GM06990 (cell line): ENCODE data around the gene MNX1.

Source experiments
- DNase-seq: peaks from one replicate; pipeline ENCODE4 v3.0.0-alpha.2; 2011; ENCODE audit not compliant: insufficient read length; ENCODE audit errors: extremely low read depth
- H3K27me3 ChIP-seq: replicated peaks from 2 replicates; pipeline ENCODE4 v1.6.0; 2011; ENCODE audit warnings: low read length; ENCODE audit not compliant: control insufficient read depth, insufficient read depth
- H3K36me3 ChIP-seq: 2 replicates; pipeline ENCODE4 v1.5.1; 2011; ENCODE audit warnings: low read length; ENCODE audit not compliant: control insufficient read depth, insufficient read depth
- H3K4me3 ChIP-seq: replicated peaks from 2 replicates; pipeline ENCODE4 v1.5.1; 2011; ENCODE audit warnings: low read depth, mild to moderate bottlenecking, control low read depth, low read length
- TF ChIP-seq, protein P1 (sequence below): IDR thresholded peaks from 2 replicates; pipeline ENCODE4 v1.5.1; 2011; ENCODE audit warnings: low read length, control low read depth, mild to moderate bottlenecking, inconsistent platforms; ENCODE audit not compliant: insufficient read depth, poor library complexity, severe bottlenecking

Gene MNX1

DNA sequence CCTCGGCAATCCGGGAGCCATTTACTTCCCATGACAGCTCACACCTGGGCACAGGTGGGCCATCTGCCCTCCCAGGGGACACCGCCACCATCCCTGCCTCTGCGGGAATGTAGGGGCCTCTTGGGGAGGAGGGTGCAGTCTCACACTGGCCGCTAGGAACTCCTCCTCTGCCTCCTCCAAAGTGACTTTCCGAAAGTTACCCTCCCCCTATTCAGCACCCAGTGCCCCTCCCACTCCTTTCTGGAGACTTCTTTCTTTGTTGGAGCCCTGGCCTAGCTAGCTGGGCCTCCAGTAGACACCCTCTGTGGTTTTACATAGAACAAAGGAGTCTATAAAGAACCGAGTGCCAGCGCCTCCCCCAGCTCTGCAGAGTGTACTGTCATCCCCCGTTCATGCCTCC lies 45.8 kb upstream of the MNX1 start:
- TF ChIP-seq, protein P1, sequence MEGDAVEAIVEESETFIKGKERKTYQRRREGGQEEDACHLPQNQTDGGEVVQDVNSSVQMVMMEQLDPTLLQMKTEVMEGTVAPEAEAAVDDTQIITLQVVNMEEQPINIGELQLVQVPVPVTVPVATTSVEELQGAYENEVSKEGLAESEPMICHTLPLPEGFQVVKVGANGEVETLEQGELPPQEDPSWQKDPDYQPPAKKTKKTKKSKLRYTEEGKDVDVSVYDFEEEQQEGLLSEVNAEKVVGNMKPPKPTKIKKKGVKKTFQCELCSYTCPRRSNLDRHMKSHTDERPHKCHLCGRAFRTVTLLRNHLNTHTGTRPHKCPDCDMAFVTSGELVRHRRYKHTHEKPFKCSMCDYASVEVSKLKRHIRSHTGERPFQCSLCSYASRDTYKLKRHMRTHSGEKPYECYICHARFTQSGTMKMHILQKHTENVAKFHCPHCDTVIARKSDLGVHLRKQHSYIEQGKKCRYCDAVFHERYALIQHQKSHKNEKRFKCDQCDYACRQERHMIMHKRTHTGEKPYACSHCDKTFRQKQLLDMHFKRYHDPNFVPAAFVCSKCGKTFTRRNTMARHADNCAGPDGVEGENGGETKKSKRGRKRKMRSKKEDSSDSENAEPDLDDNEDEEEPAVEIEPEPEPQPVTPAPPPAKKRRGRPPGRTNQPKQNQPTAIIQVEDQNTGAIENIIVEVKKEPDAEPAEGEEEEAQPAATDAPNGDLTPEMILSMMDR = no peak
- Histone ChIP-seq H3K36me3 (no peaks in the 10 kb centered on the region), H3K27me3 (no peaks in the 10 kb centered on the region), H3K4me3 (no peak overlapping the region)
- DNase-seq = no peak

DNA sequence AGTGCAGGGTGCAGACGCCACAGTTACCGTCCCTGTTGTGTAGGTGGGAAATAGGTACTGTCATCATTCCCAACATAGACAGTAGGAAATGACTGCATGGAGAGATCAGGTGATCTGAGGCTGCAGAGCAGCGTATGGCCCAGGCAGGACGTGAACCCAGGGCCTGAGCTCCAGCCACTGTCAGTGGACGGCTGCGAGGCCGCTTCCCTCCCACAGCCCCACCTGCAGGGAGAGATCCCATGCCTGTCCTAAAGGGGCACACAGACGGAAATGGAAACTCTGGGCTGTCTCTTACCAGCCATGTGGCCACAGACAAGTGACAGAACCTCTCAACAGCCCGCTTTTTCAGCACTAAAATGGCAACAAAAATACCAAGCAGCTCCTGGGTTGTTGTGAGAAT lies 44.5 kb upstream of the MNX1 start:
- Histone ChIP-seq H3K36me3 (no peaks in the 10 kb centered on the region), H3K27me3 (no peaks in the 10 kb centered on the region), H3K4me3 (no peak overlapping the region)
- TF ChIP-seq, protein P1 = no peak
- DNase-seq = no peak

DNA sequence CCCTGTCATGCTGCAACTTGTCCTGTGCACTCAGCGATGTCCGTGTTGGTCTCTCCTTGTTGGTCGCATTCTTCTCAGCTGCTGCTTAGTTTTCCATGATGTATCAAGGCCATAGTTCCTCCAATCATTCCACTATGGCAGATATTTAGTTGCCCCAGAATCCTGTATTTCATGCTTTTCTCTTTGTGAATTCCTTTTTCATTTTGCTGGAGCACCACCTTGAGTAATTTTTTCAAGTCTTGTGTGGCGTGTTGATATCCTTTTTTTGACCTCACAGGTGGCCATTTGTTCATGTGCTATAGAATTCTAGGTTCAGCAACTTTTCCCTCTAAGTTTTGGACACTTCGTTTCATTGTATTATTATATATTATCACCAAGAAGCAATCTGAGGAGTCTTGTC lies 42.7 kb upstream of the MNX1 start:
- Histone ChIP-seq H3K36me3 (no peaks in the 10 kb centered on the region), H3K27me3 (no peaks in the 10 kb centered on the region), H3K4me3 (no peak overlapping the region)
- no peak for DNase-seq
- TF ChIP-seq, protein P1 = no peak

DNA sequence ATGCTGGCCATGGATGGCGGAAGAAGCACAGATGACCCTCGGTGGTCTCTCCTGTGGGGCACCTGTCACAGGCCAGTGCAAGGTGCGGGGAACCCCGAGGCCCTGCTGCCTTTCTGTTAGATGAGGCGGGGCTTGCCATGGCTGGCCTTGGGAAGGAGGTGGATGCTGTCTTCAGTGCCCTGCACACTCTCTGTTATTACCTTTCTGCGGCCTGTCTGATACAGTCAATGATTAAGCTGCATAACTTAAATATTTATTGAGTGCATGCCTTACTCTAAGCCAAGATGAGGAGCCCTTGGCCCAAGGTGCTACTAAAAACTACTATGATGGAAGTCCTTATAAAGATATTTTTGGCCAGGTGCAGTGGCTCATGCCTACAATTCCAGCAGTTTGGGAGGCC lies 36.7 kb upstream of the MNX1 start:
- DNase-seq = no peak
- Histone ChIP-seq H3K36me3 (no peaks in the 10 kb centered on the region), H3K4me3 (no peak overlapping the region), H3K27me3 (no peaks in the 10 kb centered on the region)
- TF ChIP-seq, protein P1 = no peak

DNA sequence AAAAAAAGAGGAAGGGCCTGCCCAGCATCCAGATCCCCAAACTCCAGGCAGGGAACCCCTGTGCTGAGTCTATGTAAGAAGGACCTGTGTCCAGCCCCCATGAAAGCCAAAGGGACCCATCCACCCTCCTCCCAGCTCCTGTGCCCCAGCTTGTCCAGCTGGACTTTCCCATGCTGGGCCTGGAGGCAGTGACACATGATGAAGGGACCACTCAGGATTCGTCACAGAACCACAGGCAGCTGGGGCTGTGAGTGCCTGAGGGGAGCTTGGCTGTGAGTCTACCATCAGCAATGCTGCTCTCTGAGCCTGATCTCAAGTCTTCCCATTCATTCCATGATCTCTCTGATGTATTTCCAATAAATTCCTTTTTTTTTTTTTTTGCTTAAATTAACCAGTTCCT lies 36.2 kb upstream of the MNX1 start:
- Histone ChIP-seq H3K27me3 (no peaks in the 10 kb centered on the region), H3K36me3 (no peaks in the 10 kb centered on the region), H3K4me3 (no peak overlapping the region)
- TF ChIP-seq, protein P1 = no peak
- no peak for DNase-seq

DNA sequence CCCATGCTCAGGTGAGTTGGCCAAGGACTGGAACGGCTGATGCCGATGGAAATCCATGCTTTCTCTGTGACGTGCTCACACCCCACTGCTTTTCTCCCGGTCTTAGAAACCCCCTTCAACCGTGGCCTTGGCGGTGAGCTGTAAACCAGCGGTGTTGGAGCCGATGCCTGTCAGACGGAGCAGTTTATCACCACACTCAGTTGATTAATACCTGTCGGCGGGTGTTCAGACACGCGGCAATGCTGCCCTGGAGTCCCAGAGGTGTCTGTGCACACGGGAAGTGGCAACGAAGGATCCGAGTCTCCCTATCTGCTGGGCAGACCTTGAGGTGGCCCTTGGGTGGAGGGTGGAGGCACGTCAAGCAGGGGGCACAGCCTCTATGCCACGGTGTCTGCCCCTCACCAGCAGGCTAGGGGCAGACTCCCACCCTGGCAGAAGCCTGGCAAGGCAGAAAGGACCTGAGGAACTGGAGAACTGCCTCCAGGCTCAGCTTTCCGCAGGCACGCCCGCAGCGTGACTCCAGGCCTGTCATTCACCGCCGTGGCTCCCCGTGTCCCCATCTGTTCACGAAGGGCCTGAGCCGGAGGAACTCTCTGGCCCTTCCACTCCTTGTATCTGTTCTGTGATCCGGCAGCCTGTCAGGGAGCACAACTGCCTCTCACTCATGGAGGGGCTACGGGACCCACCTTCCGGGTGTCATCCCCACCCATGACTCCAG lies 34.6 kb upstream of the MNX1 start:
- H3K27me3 ChIP-seq = no peaks in the 10 kb centered on the region
- TF ChIP-seq, protein P1 = no peak
- DNase-seq = no peak

More for the DNA sequence above, 34.6 kb upstream of the MNX1 start:
- Histone ChIP-seq H3K36me3 (no peaks in the 10 kb centered on the region), H3K4me3 (no peak overlapping the region)
